Activated T-cell treated with anti-CD3 and anti-CD28 coated beads, Interleukin-2, amount 50 U/mL, for 24 hours (primary cell): Measurements from ENCODE around the gene TUBGCP2.

Source experiments
- DNase-seq: peaks from one replicate; pipeline ENCODE4 v3.0.0-alpha.2; 2020
- H3K27ac Mint-ChIP-seq: 2 replicates; pipeline ENCODE4 v1.8.0; 2020; ENCODE audit warnings: mild to moderate bottlenecking, mixed read lengths
- H3K27me3 Mint-ChIP-seq: 2 replicates; pipeline ENCODE4 v1.8.0; 2020; ENCODE audit warnings: mixed read lengths
- H3K36me3 Mint-ChIP-seq: 2 replicates; pipeline ENCODE4 v1.8.0; 2020; ENCODE audit warnings: low read depth, mixed read lengths
- H3K4me1 Mint-ChIP-seq: 2 replicates; pipeline ENCODE4 v1.8.0; 2020; ENCODE audit warnings: low read depth, mixed read lengths
- H3K4me3 Mint-ChIP-seq: 2 replicates; pipeline ENCODE4 v1.8.0; 2020; ENCODE audit warnings: mild to moderate bottlenecking, moderate library complexity, mixed read lengths
- H3K9me3 Mint-ChIP-seq: 2 replicates; pipeline ENCODE4 v1.8.0; 2020; ENCODE audit warnings: mixed read lengths

The TUBGCP2 gene

DNA sequence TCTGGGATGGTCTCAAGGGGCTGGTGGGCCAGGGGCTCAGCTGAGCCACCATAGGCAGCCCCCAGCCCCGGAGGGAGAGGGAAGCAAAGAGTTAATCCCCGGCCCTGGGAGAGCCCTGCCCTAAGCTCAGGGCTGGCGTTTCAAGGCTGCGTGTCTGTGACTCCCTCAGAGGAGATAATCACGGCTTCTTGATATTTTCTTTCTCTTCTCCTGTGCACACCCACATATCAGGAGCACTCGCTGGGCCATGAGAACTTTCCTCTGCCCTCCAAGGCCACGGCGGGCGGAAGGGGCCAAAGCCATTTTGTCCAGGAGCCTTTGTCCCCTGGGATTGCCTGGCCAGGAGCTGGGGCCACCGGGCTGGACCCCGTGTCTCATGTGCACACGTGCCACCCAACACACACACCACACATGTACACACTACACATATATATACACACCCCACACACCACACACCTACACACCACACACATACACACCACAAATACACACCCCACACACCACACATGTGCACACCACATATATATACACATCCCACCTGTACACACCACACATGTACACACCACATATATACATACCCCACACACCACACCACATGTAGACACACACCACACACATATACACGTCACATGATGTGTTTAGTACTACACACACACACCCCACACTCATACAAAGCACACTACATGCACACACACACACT, 54.1 kb downstream of the TUBGCP2 start:
- H3K4me1 Mint-ChIP-seq: peaks cover 24% of the 10 kb centered on the region
- H3K9me3 Mint-ChIP-seq: no peaks in the 10 kb centered on the region
- no peaks in the 10 kb centered on the region for H3K27me3 Mint-ChIP-seq
- no peak overlapping the region for H3K27ac Mint-ChIP-seq
- DNase-seq: no peak
- H3K4me3 Mint-ChIP-seq: no peak overlapping the region
- no peaks in the 10 kb centered on the region for H3K36me3 Mint-ChIP-seq

DNA sequence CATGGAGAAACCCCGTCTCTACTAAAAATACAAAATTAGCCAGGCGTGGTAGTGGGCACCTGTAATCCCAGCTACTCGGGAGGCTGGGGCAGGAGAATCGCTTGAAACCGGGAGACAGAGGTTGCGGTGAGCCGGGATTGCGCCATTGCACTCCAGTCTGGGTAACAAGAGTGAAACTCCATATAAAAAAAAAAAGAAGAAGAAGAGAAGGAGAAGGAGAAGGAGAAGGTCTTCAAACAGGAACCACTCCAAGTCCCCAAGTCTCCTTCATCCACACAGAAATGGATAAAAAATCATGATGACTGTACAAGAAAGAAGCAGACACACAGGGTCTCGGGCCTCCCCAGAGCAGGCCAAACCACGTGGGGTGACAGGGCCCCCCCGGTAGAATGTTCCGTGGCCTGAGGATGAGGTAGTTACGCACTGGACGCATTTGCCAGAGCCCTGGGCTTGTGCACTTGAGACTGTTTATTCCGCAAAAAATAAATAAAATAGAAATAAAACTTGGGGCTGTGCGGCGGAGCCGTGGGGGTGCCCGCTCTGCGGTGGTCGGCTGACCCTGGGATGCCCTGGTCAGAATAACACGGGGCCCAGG, 55.2 kb downstream of the TUBGCP2 start:
- no peak overlapping the region for H3K27ac Mint-ChIP-seq
- no peak overlapping the region for H3K4me3 Mint-ChIP-seq
- peaks cover 16% of the 10 kb centered on the region for H3K4me1 Mint-ChIP-seq
- no peaks in the 10 kb centered on the region for H3K27me3 Mint-ChIP-seq
- no peak for DNase-seq
- no peaks in the 10 kb centered on the region for H3K9me3 Mint-ChIP-seq
- H3K36me3 Mint-ChIP-seq: no peaks in the 10 kb centered on the region

DNA sequence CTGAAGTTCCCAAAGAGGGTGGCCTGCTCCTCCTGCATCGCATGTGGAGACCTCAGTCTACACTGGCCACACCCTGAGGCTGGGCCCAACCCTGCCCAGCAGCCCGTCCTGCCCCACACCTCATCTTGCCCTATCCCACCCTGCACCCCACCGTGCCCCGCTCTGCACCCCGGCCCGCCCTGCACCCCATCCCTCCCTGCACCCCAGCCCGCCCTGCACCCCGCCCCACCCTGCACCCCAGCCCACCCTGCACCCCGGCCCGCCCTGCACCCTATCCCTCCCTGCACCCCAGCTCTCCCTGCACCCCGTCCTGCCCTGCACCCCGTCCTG, 56.5 kb downstream of the TUBGCP2 start:
- no peak for DNase-seq
- H3K36me3 Mint-ChIP-seq: no peaks in the 10 kb centered on the region
- peaks cover 4% of the 10 kb centered on the region for H3K4me1 Mint-ChIP-seq
- H3K9me3 Mint-ChIP-seq: no peaks in the 10 kb centered on the region
- H3K27ac Mint-ChIP-seq: no peak overlapping the region
- no peak overlapping the region for H3K4me3 Mint-ChIP-seq
- no peaks in the 10 kb centered on the region for H3K27me3 Mint-ChIP-seq

DNA sequence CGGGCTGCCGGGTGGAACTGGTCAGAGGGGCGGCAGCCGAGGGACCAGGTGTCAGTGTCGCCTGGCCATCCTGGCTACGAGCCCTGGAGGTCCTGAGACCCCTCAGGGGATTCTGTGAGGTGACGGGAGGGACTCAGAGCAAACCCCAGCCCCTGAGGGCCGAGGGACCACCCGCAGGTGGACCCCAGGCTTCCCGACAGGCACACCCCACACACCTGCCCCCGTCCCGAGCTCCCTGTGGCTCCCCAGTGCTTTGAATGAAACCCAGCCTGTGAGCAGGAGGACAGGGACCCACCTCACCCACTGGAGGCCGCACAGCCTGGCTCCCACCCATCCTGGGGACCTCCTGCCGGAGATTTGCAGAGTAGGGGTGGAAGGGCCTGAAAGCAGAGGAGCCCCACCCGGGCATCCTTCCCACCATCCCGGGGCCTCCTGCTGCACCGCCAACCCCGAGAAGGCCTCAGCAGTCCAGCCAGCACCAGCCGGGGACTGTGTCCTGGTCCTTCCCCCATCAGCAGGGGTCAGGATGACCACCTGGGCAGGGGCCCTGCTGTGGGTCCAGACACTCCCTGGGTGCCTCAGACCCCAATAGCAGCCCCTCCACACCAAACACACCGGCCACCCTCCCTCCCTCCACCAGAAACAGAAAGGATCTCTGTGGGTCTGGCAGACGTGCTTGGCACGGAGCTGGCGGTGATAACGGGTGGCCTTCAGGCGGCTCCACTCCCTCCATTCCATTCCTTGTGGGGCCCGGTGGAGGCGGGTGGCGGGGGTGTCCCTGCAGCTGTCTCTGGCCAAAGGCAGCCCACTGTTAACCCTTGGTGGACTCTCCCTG, 57.1 kb downstream of the TUBGCP2 start:
- Mint-ChIP-seq H3K36me3 (no peaks in the 10 kb centered on the region), H3K27me3 (no peaks in the 10 kb centered on the region), H3K9me3 (no peaks in the 10 kb centered on the region), H3K27ac (no peak overlapping the region), H3K4me3 (no peak overlapping the region), H3K4me1 (no peaks in the 10 kb centered on the region)
- DNase-seq: no peak

DNA sequence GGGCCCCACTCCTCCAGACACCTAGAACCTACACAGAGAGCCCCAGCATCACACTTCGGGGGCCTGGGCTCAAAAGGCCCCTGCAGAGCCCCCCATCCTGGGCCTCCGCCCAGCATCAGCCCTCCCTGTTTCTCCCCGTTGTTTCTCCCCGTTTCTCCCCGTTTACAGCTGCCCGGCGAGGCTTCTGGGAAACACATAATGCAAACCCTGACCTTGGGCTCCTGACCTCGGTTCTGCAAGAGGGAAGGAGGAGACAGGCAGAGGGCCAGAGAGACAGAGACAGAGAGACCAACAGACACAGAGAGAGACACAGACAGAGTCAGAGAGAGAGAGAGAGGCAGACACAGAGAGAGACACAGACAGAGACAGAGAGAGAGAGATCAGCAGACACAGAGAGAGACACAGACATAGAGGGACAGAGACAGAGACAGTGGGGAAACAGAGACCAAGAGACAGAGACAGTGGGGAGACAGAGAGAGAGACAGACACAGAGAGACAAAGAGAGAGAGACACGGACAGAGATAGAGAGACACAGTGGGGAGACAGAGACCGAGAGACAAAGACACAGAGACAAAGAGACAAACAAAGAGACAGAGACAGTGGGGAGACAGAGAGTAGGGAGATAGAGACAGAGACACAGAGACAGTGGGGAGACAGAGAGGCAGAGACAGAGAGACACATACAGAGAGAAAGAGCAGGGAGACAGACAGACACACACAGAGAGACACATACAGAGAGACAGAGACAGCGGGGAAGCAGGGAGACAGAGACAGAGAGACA, 58.5 kb downstream of the TUBGCP2 start:
- DNase-seq: no peak
- Mint-ChIP-seq H3K27me3 (no peaks in the 10 kb centered on the region), H3K4me1 (no peaks in the 10 kb centered on the region), H3K36me3 (no peaks in the 10 kb centered on the region), H3K4me3 (no peak overlapping the region), H3K27ac (no peak overlapping the region), H3K9me3 (no peaks in the 10 kb centered on the region)

DNA sequence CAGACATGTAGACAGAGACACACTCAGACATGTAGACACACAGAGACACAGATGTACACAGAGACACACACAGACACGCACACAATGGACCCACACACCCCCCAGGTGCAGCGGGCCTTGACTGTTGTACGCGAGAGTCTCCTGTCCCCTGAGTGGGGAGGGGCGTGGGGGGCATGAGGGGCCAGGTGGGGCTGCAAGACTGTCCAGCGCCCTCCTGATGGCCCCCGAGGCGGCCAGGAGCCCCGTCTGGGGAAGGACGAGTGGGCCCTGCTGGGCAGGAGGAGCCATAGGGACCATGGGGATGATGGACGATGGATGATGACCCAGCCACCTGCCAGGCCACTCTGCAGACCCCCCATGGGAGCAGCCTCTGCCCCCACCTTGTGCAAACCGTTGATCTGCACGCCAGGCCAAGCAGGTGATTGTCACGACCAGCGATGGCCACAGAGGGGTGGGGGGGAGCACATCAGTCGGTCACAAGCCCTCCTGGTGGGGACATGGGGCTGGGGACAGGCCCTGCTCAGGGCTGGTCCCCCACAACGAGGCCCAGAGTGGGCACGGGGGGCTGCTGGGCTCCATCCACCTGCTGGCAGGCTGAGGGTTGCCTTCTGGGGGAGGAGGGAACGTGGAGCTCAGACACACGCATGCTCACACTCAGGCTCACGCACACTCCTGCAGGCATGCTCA, 59.4 kb downstream of the TUBGCP2 start:
- Mint-ChIP-seq H3K27ac (no peak overlapping the region), H3K4me1 (no peaks in the 10 kb centered on the region), H3K4me3 (no peak overlapping the region), H3K9me3 (no peaks in the 10 kb centered on the region), H3K36me3 (no peaks in the 10 kb centered on the region), H3K27me3 (peaks cover 2% of the 10 kb centered on the region)
- DNase-seq: no peak

DNA sequence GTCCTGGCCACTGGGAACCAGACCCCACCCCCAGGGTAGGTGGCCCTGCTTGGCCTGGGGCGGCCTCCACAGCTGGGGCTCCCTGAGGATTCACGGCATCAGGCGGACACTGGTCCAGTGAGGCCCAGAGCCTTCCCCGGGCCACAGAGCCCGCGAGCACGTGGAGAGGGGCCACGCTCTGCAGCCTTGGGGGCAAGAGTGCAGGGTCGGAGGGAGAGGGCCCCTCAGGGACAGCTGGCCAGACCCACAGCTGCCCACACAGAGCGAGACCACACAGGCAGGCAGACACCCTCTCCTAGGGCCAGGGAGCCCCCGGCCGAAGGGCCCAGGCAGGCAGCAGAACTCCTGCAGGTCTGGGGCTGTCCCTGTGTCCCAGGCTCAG, 60.3 kb downstream of the TUBGCP2 start:
- Mint-ChIP-seq H3K4me3 (no peak overlapping the region), H3K9me3 (no peaks in the 10 kb centered on the region), H3K4me1 (no peaks in the 10 kb centered on the region), H3K27me3 (peaks cover 2% of the 10 kb centered on the region), H3K27ac (no peak overlapping the region), H3K36me3 (no peaks in the 10 kb centered on the region)
- no peak for DNase-seq

DNA sequence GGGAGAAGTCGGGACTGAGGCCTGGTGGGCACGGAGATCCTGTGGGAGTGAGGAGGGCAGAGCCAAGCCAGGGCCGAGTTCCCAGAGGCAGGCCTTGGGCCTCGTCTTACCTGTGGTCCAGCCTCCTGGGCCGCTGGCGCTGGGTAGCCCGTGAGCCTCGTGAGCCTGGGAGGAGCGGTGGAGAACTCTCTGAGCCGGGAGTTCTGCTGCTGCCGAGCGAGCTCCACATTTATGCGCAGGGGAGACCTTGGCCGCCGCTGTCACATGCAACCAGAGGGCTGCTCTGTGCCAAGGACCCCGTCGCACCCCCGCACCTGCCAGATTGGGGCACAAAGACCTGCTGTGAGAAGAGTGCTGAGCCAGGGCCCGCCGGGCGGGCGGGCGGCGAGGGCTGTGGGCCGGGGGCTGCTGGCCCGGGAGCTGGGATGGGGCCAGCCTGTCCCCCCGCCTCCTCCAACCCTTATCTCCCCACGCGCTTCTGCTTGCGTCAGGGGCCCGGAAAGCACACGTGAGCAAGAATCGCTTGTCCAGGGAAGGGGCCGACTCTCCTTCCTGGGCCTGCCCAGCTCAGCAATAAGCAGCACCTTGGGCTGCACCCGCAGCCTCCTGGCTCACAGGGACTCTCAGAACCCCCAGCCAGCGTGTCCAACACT, 60.9 kb downstream of the TUBGCP2 start:
- no peaks in the 10 kb centered on the region for H3K36me3 Mint-ChIP-seq
- peaks cover 7% of the 10 kb centered on the region for H3K27me3 Mint-ChIP-seq
- DNase-seq: no peak
- H3K4me1 Mint-ChIP-seq: no peaks in the 10 kb centered on the region
- H3K27ac Mint-ChIP-seq: no peak overlapping the region
- H3K4me3 Mint-ChIP-seq: no peak overlapping the region
- H3K9me3 Mint-ChIP-seq: no peaks in the 10 kb centered on the region

DNA sequence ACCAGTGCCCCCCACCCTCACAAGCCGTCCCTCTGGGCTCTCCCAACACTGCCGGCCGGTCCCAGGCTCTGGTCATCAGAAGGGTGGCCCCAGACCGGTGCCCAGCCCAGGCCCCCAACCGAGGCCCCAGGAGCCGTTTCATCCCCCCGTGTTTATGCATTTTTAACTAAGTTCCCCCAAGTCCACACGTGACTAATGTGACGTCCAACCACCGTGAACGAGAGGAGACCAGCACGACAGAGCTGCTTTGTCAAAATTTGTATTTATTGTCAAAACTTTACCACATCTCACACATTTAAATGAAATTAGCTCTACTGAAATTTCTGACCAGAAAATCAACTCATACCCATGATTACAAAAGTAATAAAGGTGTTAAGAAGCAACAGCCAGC, 62.4 kb downstream of the TUBGCP2 start:
- peaks cover 22% of the 10 kb centered on the region for H3K27me3 Mint-ChIP-seq
- no peaks in the 10 kb centered on the region for H3K36me3 Mint-ChIP-seq
- H3K9me3 Mint-ChIP-seq: no peaks in the 10 kb centered on the region
- DNase-seq: no peak
- H3K4me1 Mint-ChIP-seq: peaks cover 7% of the 10 kb centered on the region
- no peak overlapping the region for H3K27ac Mint-ChIP-seq
- H3K4me3 Mint-ChIP-seq: no peak overlapping the region

DNA sequence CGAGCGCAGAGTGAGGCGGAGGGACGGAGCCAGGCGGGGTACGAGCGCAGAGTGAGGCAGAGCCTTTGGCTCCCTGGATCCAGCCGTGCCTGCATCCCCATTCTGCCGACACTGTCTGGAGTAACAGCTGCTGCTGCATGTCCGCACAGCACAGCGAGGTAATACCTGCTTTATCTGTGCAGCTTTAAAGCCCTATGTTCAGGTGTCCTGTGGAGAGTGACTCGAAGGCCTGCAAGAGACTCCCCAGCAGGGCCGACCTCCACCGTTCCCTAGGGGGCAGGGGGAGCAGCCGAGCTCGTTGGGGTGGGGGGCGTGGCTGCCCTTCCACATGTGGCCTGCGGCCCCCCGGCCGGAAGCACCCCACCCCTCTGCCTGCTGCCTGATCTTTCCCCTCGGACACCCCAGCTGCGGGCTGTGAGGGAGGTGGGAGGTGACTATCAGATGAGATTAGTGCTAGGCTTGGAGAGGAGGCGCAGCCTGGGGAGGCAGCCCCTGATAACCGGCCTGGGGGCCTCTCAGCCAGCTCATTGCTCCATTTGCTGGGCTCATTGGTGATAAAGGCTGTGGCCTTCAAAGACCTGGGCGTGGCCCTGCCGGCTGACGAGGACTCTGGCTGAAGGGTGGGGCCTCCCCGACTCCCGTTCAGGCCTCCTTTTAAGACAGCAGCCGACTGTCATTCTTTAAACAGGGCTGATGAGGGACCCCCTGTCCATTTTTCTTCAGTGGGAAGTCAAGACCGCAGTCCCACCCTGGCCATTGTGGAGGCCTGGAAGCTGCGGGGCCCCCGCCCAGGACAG, 63.0 kb downstream of the TUBGCP2 start:
- peaks cover 28% of the 10 kb centered on the region for H3K27me3 Mint-ChIP-seq
- H3K27ac Mint-ChIP-seq: no peak overlapping the region

DNA sequence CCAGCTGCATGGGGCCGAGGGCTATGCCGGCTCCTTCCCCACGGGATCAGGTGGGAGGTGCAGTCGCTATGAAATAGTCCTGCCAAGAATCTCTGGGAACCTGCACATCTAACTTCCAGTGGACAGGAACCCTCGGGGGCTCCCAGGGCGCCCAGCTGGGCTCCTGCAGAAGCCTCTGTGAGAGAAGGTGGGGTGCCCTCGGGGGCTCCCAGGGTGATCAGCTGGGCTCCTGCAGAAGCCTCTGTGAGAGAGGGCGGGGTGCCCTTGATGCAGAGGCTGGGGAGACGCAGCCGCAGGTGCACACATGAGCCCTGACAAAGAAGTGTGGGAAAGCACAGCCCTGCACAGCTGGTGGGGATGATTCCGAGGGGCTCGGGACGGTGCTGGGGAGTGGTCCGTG, 65.1 kb downstream of the TUBGCP2 start:
- H3K27me3 Mint-ChIP-seq: peaks cover 44% of the 10 kb centered on the region
- H3K4me3 Mint-ChIP-seq: no peak overlapping the region
- H3K9me3 Mint-ChIP-seq: no peaks in the 10 kb centered on the region
- DNase-seq: no peak
- H3K4me1 Mint-ChIP-seq: peaks cover 15% of the 10 kb centered on the region
- H3K36me3 Mint-ChIP-seq: no peaks in the 10 kb centered on the region
- H3K27ac Mint-ChIP-seq: no peak overlapping the region

More for the DNA sequence above, 63.0 kb downstream of the TUBGCP2 start:
- no peaks in the 10 kb centered on the region for H3K9me3 Mint-ChIP-seq
- peaks cover 13% of the 10 kb centered on the region for H3K4me1 Mint-ChIP-seq
- no peak for DNase-seq
- H3K36me3 Mint-ChIP-seq: no peaks in the 10 kb centered on the region
- H3K4me3 Mint-ChIP-seq: no peak overlapping the region

DNA sequence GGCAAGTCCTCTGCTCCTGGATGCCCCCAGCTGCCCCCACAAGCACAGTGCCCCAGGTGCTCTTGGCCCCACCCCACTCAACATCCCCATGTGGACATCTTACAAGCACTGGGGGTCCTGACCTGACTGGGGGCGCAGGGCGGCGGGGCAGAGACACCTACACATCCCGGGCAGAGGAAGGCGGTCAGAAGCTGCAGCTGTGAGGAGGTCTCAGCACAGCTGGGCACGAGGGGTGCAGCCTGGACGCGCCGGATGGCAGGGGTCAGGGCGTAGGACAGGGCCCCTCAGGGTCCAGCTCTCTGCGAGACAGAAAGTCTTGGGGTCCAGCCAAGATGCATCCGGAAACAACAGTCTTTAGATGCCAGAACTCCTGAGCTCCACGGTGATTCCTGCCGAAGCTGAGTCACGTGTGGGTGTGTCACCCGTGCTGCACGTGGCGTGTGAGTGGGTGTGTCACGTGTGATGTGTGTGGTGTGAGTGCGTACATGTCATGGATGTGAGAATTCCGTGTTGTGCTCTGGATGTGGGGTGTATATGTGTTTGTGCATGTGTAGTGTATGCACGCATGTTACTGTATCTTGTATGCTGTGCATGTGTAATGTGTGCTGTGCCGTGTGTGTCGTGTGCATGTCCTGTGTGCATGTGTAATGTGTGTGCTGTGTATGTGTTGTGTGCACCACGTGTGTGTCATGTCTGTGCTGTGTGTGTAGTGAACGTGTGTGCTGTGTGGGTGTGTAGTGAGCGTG, 65.9 kb downstream of the TUBGCP2 start:
- Mint-ChIP-seq H3K27ac (no peak overlapping the region), H3K27me3 (peaks cover 49% of the 10 kb centered on the region), H3K4me1 (peaks cover 16% of the 10 kb centered on the region), H3K36me3 (no peaks in the 10 kb centered on the region), H3K4me3 (no peak overlapping the region), H3K9me3 (no peaks in the 10 kb centered on the region)
- no peak for DNase-seq
